Esophagus squamous epithelium (tissue), 4 donors: ENCODE results near the gene SPP1.

Experiments
- POLR2A ChIP-seq, 4 donors: fragments of 450-650 bp; IDR thresholded peaks; one replicate each; pipeline ENCODE4 v1.6.1; 2017; ENCODE audit warnings: antibody characterized with exemption in 4 of 4, mild to moderate bottlenecking in 4 of 4, moderate library complexity in 3 of 4
- TF ChIP-seq, protein P1 (sequence below), 6 experiments: fragments of 450-650 bp in 4 of 6; fragments of 200-600 bp in 2 of 6; sonication (generic) in 2 of 6; IDR thresholded peaks; one replicate each; pipeline ENCODE4 v1.5.1; 2016 to 2019; ENCODE audit warnings: antibody characterized with exemption in 6 of 6, mild to moderate bottlenecking in 4 of 6, moderate library complexity in 4 of 6

DNA sequence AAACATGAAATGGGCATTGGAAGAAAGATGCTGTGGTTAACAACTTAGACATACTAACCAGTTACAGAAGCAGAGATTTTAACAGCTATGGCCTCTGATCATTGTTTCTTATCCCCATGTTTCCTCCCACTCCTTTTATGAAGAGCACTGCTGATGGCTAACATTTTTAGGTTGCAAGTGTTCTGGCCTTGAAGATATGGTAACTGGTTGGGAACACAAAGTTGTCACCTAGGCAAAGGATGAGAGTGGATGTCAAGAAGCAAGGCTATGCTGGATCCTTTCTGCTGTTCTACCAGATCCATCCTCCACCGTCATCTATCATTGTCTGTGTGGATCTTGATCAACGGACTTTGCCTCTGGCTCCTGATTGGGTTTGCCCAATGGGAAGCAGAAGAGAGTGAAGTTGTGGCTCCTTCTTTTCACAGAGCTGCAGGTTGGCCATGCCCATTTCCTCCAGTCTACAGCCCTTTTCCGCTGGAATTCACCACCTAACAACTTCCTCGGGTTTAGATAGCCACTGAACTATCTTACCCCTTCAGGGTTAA lies 48.9 kb upstream of the SPP1 start:
- TF ChIP-seq, protein P1, sequence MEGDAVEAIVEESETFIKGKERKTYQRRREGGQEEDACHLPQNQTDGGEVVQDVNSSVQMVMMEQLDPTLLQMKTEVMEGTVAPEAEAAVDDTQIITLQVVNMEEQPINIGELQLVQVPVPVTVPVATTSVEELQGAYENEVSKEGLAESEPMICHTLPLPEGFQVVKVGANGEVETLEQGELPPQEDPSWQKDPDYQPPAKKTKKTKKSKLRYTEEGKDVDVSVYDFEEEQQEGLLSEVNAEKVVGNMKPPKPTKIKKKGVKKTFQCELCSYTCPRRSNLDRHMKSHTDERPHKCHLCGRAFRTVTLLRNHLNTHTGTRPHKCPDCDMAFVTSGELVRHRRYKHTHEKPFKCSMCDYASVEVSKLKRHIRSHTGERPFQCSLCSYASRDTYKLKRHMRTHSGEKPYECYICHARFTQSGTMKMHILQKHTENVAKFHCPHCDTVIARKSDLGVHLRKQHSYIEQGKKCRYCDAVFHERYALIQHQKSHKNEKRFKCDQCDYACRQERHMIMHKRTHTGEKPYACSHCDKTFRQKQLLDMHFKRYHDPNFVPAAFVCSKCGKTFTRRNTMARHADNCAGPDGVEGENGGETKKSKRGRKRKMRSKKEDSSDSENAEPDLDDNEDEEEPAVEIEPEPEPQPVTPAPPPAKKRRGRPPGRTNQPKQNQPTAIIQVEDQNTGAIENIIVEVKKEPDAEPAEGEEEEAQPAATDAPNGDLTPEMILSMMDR (IDR thresholded peaks at IDR 0.05) = no peak
- no peak for TF ChIP-seq POLR2A (IDR thresholded peaks at IDR 0.05)
